ENCODE data around the gene RORC. TPM values are rescaled to one million over a fixed set of nuclear protein-coding genes. Genes with fewer than 3 reads are reported as not detected.
"Not testable (repeated sequence)": the region's sequence is repeated elsewhere in the genome, so short reads cannot be mapped to it uniquely, and the experiment has no call there.

RORC gene
- total RNA-seq, 2 experiments from 2014 or later = 0.90 to 1.3 TPM

DNA sequence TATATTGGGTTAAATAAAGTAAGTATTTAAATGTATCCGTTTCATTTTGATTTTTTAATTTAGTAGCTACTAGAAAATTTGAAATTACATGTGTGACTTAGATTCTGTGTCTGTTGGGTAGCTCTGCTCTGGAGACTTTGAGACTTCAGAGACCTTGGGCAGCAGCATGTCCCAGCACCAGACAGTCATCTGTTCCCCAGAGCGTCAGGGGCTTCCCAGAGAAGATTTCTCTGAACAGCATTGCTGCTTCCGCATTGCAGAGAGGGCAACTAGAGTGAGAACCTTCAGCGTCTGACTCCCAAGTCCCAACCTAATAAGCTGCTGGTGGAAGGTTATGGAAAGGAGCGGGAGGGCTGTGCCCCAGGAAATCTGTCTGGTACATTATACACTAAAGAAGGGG lies 33.0 kb downstream of the RORC start:
- POLR2A ChIA-PET = no interaction called here
- CTCF ChIA-PET = no interaction called here

DNA sequence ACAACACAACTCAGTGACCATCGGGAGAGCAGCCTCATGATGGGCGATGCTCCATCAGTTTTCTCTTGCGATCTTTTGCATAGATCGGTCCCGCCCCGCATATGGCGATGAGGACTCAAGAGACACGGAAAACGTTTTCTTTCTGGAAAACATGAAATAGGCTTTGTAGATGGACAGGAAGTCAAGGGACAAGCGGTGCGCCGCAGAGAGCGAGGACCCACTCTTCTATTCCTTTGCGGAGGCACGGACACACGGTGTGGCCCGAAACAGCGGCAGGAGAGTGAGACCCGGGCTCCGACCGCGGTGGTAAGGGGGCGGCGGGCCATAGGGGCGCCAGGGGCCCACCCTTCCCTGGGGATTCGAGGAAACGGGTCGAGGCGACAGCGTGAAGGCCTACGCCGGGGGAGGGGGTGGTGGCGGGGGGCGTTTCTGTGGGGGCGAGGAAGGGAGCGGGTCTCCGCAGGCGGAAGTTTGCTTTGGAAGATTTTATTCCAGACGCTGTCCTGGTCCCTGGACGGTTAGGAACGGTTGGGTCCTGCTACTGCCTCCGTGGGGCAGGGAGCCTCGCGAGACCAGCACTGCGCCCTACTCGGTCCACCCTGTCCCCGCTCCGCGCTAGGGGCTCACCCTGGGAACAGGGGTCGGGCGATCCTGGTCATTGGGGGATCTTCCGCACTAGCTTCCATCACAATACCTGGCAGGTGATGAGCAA lies 40.5 kb downstream of the RORC start:
- ChIA-PET CTCF (interaction anchor here (0.7 kb wide), 1 partner anchor 45 kb away, joined by 3 read pairs; no protein-coding TSS in a partner anchor), POLR2A (interaction anchor here (0.6 to 1.1 kb wide), 2 partner anchors 28 to 49 kb away, joined by 3 read pairs; partner anchors contain the start of genes C2CD4D and MRPL9)

DNA sequence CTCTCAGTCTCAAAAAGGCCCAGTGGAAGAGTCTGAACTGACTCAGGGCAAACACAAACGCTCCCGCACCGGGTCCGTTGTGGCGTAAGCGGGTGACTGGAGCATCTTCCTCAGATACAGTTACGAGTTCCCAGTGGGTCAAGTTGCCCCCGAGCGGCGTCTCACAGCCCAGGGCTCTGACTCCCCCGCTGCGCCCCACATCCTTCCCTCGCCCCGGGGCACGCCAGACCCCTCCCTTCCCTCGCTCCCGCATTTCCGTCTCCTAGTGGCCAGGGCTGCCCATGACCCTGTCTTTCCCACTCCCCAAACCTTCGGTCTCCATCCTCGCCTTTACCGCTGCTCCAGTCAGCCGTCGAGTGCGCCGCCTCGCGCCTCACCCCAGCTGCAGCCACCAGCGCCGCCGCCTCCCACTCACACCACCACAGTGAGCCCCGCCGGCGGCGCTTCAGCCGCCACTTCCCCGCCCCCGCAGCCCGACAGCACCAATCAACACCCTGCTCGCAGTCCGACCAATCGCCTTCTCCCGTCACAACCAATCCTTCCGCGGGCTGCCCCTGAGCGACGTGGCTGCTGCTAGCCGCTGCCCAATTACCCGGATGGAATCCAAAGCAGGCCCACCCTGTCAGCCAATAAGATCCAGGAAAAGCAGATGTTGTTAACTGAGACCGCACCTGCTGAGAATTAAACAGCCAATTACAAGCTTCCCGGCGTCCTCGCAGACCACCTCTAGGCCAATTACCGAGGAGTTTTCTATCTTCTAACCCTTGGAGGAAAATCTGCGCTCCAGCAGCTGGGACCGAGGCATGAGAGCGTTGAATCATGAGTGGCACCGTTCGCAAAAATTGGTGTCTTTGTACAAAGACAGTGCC lies 41.3 kb downstream of the RORC start, which contains the start of gene TDRKH:
TSS of gene TDRKH (minus strand) at position 430 of the 869 bp plus-strand sequence. CDS start 7,478 bp downstream, outside the sequence.
- ChIA-PET CTCF (interaction anchor here (0.6 to 1.3 kb wide), 7 partner anchors 26 to 151 kb away, joined by 3 read pairs; no protein-coding TSS in a partner anchor), POLR2A (interaction anchor here (0.5 to 1.1 kb wide), 3 partner anchors 27 to 471 kb away, joined by 3 read pairs; partner anchors contain the start of genes C2CD4D and MRPL9)

DNA sequence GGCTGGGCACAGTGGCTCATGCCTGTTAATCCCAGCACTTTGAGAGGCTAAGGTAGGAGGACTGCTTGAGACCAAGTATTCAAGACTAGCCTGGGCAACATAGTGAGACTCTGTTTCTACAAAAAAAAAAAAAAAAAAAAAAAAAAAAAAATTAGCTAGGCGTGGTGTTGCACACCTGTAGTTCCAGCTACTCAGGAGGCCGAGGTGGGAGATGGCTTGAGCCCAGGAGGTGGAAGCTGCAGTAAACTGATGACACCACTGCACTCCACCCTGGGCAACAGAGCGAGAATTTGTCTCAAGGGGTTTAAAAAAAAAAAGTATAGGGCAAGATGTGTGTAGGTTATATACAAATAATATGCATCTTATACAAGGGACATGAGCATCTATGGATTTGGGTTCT lies 43.9 kb downstream of the RORC start:
- POLR2A ChIA-PET = no interaction called here
- CTCF ChIA-PET = no interaction called here

DNA sequence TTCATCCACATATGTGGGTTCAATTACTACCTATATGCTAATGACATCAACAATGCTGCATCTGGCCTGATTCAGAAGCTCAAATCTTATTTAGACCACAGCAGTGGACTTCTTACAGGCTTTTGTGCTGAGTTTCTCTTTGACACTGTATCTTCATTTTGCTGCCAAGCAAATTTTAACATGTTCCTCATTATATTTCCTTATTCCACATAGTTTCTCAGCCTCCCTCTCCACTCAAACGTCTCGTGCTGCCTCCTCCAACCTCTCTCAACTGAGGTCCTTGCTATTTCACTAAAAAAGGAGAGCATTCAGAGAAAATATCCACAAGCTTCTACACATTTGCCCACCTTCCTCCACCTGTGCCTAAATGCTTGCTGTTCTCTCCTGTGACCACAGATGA lies 47.8 kb downstream of the RORC start:
- ChIA-PET POLR2A (interaction anchor here (1.0 kb wide), 1 partner anchor 54 kb away, joined by 11 read pairs; no protein-coding TSS in a partner anchor), CTCF (no interaction called here)

DNA sequence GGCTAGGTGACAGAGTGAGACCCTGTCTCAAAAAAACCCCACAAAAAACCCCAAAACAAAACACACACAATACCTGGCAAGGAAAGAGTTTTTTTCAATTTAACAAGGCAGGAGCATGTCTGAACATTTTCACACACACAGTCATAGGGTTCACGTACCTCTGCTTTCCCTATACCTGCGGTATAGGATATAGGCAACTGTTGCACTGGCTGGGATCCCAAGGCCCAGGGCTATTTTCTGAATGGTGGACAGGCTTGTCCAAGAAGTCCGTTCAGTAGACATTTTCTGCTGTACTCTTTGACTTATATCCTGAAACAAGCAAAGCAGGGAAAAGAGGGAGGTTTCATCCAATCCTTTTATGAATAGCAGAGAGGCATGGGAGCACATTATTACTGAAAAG lies 48.9 kb downstream of the RORC start:
- POLR2A ChIA-PET = no interaction called here
- CTCF ChIA-PET = no interaction called here

DNA sequence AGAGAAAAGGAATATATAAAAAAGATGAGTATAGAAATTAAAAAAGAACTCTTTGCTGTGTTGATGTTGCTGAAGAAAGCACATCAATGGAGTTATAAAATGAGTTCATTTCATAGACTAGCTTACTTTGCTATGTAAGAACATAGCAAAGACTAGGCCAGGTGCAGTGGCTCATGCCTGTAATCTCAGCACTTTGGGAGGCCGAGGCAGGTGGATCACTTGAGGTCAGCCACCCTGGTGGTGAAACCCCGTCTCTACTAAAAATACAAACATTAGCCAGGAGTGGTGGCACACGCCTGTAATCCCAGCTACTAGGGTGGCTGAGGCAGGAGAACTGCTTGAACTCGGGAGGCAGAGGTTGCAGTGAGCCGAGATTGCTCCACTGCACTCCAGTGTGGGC lies 49.6 kb downstream of the RORC start:
- POLR2A ChIA-PET, CTCF ChIA-PET: not testable (repeated sequence)

DNA sequence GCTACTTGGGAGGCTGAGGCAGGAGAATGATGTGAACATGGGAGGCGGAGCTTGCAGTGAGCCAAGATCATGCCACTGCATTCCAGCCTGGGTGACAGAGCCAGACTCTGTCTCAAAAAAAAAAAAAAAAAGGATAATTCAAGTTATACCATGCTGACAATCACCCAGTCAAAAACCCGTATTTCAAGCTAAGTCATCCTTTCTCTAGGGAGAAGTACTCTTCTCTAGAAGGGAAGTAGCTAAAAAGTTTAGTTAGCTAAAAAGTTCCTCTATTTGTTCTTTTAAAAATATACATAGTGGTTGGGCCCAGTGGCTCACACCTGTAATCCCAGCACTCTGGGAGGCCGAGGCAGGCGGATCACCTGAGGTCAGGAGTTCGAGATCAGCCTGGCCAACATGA lies 50.9 kb downstream of the RORC start:
- POLR2A ChIA-PET = not testable (repeated sequence)
- CTCF ChIA-PET = interaction anchor here (1.8 kb wide), 1 partner anchor 187 kb away, joined by 4 read pairs; no protein-coding TSS in a partner anchor

DNA sequence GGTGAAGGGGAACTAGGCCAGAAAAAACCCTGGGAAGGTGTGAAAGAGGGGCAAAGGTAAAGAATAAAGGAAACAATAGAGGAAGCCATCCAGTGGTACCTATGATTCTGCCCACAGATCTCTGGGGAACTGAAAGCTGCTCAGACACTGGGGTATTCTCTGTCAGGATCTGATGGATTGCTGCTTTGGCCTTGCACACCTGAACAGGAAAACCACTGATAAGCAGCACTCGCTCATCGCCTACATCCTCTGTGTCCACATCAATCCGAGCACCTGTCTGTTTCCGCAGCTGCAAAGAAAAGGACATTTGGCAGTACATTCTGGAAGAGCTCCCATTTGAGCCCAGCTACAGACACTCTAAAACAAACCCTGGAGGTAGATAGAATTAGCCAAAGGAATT lies 51.8 kb downstream of the RORC start:
- CTCF ChIA-PET = interaction anchor here (1.8 kb wide), 1 partner anchor 186 kb away, joined by 4 read pairs; no protein-coding TSS in a partner anchor
- POLR2A ChIA-PET = no interaction called here

DNA sequence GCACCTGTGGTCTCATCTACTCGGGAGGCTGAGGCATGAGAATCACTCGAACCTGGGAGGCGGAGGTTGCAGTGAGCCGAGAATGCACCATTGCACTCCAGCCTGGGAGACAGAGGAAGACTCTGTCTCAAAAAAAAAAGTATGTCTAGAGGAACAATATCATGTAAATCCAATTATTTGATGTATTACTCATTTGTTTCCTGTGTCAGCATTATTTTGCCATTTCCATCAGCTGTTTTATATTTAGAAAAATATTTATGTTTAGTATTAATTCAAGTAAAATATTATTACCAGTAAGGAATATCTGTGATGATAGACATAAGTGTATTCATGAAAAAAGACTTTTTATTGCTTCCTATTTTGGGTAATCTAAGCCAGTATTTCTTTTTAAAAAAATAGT lies 54.3 kb downstream of the RORC start:
- ChIA-PET CTCF (no interaction called here), POLR2A (no interaction called here)

DNA sequence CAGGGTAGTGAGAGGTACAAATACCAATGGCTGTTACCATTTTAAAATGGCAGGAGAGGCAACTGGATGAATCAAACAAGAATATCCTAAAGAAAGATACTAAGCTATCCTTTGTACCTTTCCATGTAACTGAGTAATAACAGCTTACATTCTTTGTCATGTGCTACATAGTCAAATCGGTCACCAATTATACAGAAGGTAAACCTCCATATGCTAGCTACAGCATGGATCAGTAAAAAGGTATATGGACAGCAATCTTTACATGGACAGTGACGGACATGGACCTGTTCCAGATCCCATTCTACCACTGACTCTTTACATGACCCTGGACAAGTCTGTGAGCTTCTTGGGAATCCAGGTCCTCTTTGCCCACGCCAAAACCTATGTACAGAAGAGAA lies 54.9 kb downstream of the RORC start:
- CTCF ChIA-PET = no interaction called here
- POLR2A ChIA-PET = no interaction called here

DNA sequence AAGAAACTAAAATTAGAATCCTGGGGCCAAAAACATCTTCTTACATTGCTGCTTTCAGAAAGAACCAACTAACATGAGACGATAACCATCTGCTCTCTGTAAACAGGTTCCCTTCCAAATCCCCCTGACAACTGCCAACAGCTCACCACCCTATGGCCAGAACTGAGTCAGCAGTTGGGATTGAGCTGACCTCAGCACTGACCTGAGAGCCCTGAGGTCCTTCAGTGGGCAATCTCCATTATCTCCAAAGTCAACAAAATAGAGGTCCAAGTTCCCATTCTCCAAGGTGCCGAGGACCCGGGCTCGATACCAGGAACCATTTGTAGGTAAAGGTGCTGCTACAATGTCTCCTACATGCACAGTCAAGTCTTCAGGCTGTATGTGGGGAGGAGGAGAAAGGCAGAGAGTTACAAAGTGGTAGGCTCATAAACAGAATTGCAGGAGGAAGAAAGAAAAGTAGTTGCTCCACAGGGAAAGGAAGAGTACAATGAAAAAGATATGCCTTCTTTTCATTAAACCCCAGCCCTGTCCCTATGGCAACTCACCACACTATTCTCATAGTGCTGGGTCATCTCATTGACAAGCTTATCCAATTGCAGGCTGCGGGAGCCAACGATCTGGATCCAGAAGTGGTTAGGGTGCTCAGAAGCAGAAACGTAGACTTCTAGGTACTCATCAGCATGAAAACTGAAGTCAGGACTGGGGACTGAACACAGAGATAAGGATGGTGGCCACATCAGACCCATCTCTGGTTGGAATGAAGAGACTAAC lies 55.5 kb downstream of the RORC start:
- ChIA-PET POLR2A (no interaction called here), CTCF (no interaction called here)

DNA sequence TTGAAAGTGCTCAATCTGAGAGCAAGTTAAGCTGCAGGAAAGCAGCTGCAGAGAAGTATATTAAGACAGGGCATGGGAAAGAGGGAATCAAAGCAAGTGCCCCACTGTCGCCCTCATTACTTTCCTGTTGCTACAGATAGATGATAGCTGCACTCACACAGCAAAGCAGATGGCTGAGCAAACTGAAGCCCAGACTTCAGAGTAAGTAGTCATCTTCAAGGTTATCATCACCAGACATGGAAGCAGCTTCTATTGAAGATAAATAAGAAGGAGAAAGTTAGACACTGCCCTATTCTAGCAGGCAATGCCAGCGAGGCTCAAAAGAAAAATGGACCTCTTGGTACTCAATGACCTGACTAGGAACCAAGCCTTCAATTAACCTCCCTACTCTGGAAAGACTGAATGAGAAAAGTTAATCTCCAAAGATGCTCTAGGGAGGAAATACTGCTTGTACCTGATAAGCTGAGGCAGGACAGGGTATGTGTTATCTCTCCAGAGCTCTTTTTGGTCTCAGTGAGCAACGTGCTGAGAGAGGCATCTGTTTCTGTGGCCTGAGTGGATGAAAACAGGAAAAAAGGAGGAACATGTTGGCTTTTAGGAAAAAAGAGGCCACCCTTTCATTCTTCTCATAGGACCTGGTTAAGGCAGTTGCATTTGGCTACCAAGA lies 57.2 kb downstream of the RORC start:
- CTCF ChIA-PET = no interaction called here
- POLR2A ChIA-PET = no interaction called here

DNA sequence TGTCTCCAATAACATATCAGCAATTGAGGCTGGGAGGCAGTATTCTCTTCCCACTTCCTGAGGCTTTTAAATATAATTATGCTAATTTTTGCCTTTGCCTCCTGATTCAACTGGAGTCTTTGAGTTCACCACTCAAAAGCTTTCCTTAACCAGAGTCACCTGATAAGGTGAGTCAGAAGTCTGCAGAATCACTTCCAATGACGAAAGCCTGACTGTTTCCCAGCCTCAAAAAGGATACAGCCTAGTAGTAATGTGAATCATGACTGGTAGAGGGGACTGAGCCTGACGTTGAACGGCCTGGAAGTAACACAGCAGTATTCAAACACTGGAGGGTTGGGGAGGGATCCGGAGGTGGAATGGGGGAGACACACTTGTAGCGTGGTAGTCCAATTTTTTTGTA lies 57.9 kb downstream of the RORC start:
- CTCF ChIA-PET = no interaction called here
- POLR2A ChIA-PET = no interaction called here

DNA sequence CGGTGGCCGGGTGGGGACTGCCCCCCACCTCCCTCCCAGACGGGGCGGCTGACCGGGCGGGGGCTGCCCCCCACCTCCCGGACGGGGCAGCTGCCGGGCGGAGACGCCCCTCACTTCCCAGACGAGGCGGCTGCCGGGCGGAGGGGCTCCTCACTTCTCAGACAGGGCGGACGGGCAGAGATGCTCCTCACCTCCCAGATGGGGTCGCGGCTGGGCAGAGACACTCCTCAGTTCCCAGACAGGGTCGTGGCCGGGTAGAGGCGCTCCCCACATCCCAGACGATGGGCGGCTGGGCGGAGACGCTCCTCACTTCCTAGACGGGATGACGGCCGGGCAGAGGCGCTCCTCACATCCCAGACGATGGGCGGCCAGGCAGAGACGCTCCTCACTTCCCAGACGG lies 62.3 kb downstream of the RORC start:
- POLR2A ChIA-PET = interaction anchor here (0.7 kb wide), 1 partner anchor 166 kb away, joined by 3 read pairs; no protein-coding TSS in a partner anchor
- CTCF ChIA-PET = not testable (repeated sequence)

DNA sequence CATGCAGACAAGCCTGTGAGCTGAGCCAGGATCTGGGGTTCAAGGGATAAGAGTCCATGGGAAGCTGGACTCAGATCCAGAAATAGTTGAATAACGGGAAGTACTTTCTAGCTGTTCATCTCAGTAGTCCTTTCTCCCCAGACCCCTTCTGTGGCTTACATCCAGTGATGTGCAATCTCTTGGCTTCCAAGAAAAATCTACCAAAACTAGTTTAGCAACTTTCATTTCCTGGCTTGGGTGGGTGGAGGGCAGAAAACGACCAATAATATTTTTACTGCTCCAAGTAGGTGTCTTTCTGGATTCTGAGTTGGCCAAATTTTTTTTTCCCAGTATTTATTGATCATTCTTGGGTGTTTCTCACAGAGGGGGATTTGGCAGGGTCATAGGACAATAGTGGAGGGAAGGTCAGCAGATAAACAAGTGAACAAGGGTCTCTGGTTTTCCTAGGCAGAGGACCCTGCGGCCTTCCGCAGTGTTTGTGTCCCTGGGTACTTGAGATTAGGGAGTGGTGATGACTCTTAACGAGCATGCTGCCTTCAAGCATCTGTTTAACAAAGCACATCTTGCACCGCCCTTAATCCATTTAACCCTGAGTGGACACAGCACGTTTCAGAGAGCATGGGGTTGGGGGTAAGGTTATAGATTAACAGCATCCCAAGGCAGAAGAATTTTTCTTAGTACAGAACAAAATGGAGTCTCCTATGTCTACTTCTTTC lies 63.1 kb downstream of the RORC start:
- POLR2A ChIA-PET, CTCF ChIA-PET: not testable (repeated sequence)

DNA sequence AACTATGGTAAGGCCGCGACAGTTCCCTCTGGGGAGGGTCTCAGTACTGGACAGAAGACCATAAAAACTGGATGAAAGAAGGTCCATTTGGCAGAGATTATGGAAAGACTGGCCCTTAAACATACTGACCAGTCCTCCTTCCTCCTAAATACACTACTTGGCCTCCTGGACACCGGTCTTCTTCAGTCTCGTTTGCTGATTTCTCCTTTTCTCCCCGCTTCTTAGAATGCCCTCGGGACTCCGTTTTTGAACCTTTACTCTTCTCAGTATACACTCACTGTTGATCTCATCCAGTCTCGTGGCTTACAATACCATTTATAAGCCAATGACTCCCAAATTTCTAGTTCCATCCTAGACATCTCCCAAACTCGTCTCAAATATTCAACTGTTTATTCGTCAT lies 67.6 kb downstream of the RORC start:
- ChIA-PET POLR2A (interaction anchor here (1.1 kb wide), 1 partner anchor 27 kb away, joined by 3 read pairs; no protein-coding TSS in a partner anchor), CTCF (interaction anchor here (1.1 kb wide), 1 partner anchor 72 kb away, joined by 5 read pairs; no protein-coding TSS in a partner anchor)

Data from activated CD8-positive, alpha-beta memory T cell treated with anti-CD3 and anti-CD28 coated beads for 36 hours (primary cell).